HepG2 (cell line): ENCODE results near the gene OMA1. TPM values are rescaled to one million over a fixed set of nuclear protein-coding genes. Genes with fewer than 3 reads are reported as not detected.

ENCODE experiments used
- ATAC-seq: fragments of 200-7000 bp; cut with Tn5 transposase; 3 replicates; pipeline ENCODE4 v1.9.1; 2020; ENCODE audit warnings: mild to moderate bottlenecking, moderate library complexity
- BruUV-seq: library from RNA; stranded (reverse); fragments of 400-500 nt; replicated peaks from 2 replicates; lab custom pipeline; 2021; lab: Mats Ljungman, UMichigan
- CTCF ChIA-PET: fragments of 300-600 bp; formaldehyde crosslinking; extraction: SDS; loops from one replicate; lab custom pipeline; 2021; ENCODE audit warnings: low total read pairs, inconsistent platforms, low intra/inter-chr PET ratio; lab: Yijun Ruan, JAX
- POLR2A ChIA-PET: fragments of 350-600 bp; sonication (Branson Sonifier 250); formaldehyde crosslinking; loops from one replicate; lab custom pipeline; 2020; ENCODE audit warnings: antibody characterized with exemption, inconsistent platforms; lab: Yijun Ruan, JAX
- DNase-seq: peaks from one replicate; pipeline ENCODE4 v3.0.0-alpha.2; 2015; ENCODE audit warnings: low spot score
- FAIRE-seq: peaks from 3 replicates; lab custom pipeline; 2011; peaks lifted over from hg19 to GRCh38; lab: Jason Lieb, UNC
- H2AFZ ChIP-seq: one replicate; pipeline ENCODE4 v1.6.1; 2011; ENCODE audit warnings: low read length, inconsistent platforms
- H3K27ac ChIP-seq: fragments of 300-600 bp; 3 replicates; pipeline ENCODE4 v1.8.0; 2011; ENCODE audit warnings: mixed run types, mild to moderate bottlenecking, mixed read lengths, low read length, inconsistent platforms; ENCODE audit not compliant: insufficient read depth; ENCODE audit errors: extremely low read length
- H3K27me3 ChIP-seq, 2 experiments: fragments of 200-600 bp in 1 of 2; 2 replicates in 1 of 2; 3 replicates in 1 of 2; pipeline versions ENCODE4 v1.6.0 to v1.8.0; 2011; ENCODE audit warnings: low read length in 2 of 2, mild to moderate bottlenecking in 2 of 2, moderate library complexity in 2 of 2, inconsistent platforms in 1 of 2; ENCODE audit not compliant: insufficient read depth in 2 of 2, control insufficient read depth in 1 of 2
- H3K36me3 ChIP-seq, 2 experiments: fragments of 200-600 bp in 1 of 2; replicated peaks in 1 of 2; 2 replicates in 1 of 2; 3 replicates in 1 of 2; pipeline versions ENCODE4 v1.5.1 to v1.8.0; 2011; ENCODE audit warnings: low read length in 2 of 2, inconsistent platforms in 1 of 2; ENCODE audit not compliant: insufficient read depth in 2 of 2, control insufficient read depth in 1 of 2
- H3K4me1 ChIP-seq: 2 replicates; pipeline ENCODE4 v1.5.1; 2012; ENCODE audit warnings: low read length, inconsistent platforms; ENCODE audit not compliant: insufficient read depth
- H3K4me2 ChIP-seq: 2 replicates; pipeline ENCODE4 v1.6.0; 2011; ENCODE audit warnings: low read depth, low read length, inconsistent platforms
- H3K4me3 ChIP-seq, 3 experiments: fragments of 200-600 bp in 1 of 3; sonication (generic), shearing (Covaris generic) in 1 of 3; replicated peaks in 1 of 3; 2 replicates each; pipeline ENCODE4 v1.5.1; 2011 to 2016; ENCODE audit warnings: low read length in 3 of 3, inconsistent platforms in 2 of 3, low read depth in 2 of 3, mild to moderate bottlenecking in 2 of 3, control low read depth in 1 of 3, mixed read lengths in 1 of 3; ENCODE audit not compliant: insufficient read depth in 1 of 3
- H3K79me2 ChIP-seq: one replicate; pipeline ENCODE4 v1.6.1; 2011; ENCODE audit warnings: low read length, inconsistent platforms; ENCODE audit not compliant: insufficient read depth
- H3K9ac ChIP-seq: 2 replicates; pipeline ENCODE4 v1.6.0; 2011; ENCODE audit warnings: mild to moderate bottlenecking, low read depth, low read length, inconsistent platforms; ENCODE audit not compliant: insufficient read depth
- H3K9me3 ChIP-seq: 2 replicates; pipeline ENCODE4 v1.5.1; 2012; ENCODE audit warnings: mild to moderate bottlenecking, low read length
- H4K20me1 ChIP-seq: 2 replicates; pipeline ENCODE4 v1.6.0; 2011; ENCODE audit warnings: inconsistent platforms, mild to moderate bottlenecking, low read length, moderate library complexity; ENCODE audit not compliant: insufficient read depth
- MIER2 ChIP-seq: IDR thresholded peaks from 2 replicates; pipeline ENCODE4 v1.6.1; 2016; ENCODE audit warnings: missing biosample characterization, missing genetic modification reagents
- REST ChIP-seq, 2 experiments: IDR thresholded peaks; 2 replicates each; pipeline ENCODE4 v1.6.1; 2011 to 2012; ENCODE audit warnings: low read length in 2 of 2, borderline replicate concordance in 1 of 2, low read depth in 1 of 2, mild to moderate bottlenecking in 1 of 2, moderate library complexity in 1 of 2
- ZHX2 ChIP-seq, 2 experiments: sonication (generic) in 1 of 2; formaldehyde crosslinking in 1 of 2; IDR thresholded peaks; 2 replicates each; pipeline versions ENCODE4 v1.6.1 to v1.9.0; 2014 to 2022; ENCODE audit warnings: antibody characterized with exemption in 1 of 2, borderline replicate concordance in 1 of 2, inconsistent platforms in 1 of 2, low read depth in 1 of 2, missing genetic modification reagents in 1 of 2
- WGBS: methylation state at CpG from one replicate; pipeline ENCODE4 v1.1.6; 2017; ENCODE audit warnings: low lambda C conversion rate; 5-methylcytosine and 5-hydroxymethylcytosine counted together
- in situ Hi-C: cut with HindIII; loops from 2 replicates; pipeline ENCODE4 v1.10.0; 2017; ENCODE audit warnings: low pct_unique_long_range_greater_than_20kb; ENCODE audit not compliant: extremely low pct_ligation_motif_present
- intact Hi-C: fragments of 100-400 bp; cut with micrococcal nuclease; formaldehyde crosslinking; loops from one replicate; pipeline ENCODE4 v1.10.0; 2022; ENCODE audit not compliant: unreplicated experiment
- polyA plus RNA-seq, 8 experiments: library from polyadenylated mRNA; depleted of rRNA in 3 of 8; stranded (reverse) in 7 of 8; unstranded in 1 of 8; fragments of >200 nt; fragmentation: Illumina TruSeq in 4 of 8; extraction: Trizol in 4 of 8; gene quantifications; 2 replicates each; pipeline versions ENCODE4 v1.2.1 to v1.2.3, GENCODE V29; 2011 to 2016; ENCODE audit warnings: low read depth in 4 of 8, missing spikeins in 1 of 8, mixed read lengths in 1 of 8; ENCODE audit not compliant: insufficient read depth in 1 of 8
- total RNA-seq, 5 experiments: library from RNA; depleted of rRNA; stranded (reverse); fragments of >200 nt; fragmentation: Illumina TruSeq; extraction: Trizol; gene quantifications; 2 replicates each; pipeline ENCODE4 v1.2.3, GENCODE V29; 2016; ENCODE audit warnings: low read depth in 1 of 5

Gene OMA1
- total and polyA plus RNA-seq, 2 of the 13 experiments (the other 11 are each of a cell fraction or from before 2014, with no cell fraction given) = 7.0 to 26.9 TPM

- no peak overlapping the region for H3K4me2 ChIP-seq
- CTCF ChIA-PET = no interaction called here
- no peak for TF ChIP-seq ZHX2 (IDR thresholded peaks at IDR 0.05; ENCODE audit: low read depth)
- no peak for TF ChIP-seq ZHX2 (CRISPR knock-in tag; IDR thresholded peaks at IDR 0.05; ENCODE audit: borderline replicate concordance)
- TF ChIP-seq REST (IDR thresholded peaks at IDR 0.05; ENCODE audit: borderline replicate concordance in 1 of 2, low read depth in 1 of 2, low read length in 2 of 2) = peak; percentile 61 to 94
- TF ChIP-seq MIER2 (CRISPR knock-in tag) = peak; percentile 94
- TF ChIP-seq, all 625 proteins: peak for 2
- ATAC-seq = no peak
- Histone ChIP-seq H3K4me1 (peaks cover 15% of the 10 kb centered on the region), H2AFZ (no peak overlapping the region), H3K36me3 (no peaks in the 10 kb centered on the region), H3K4me3 (no peak overlapping the region), H3K27ac (no peak overlapping the region), H3K9me3 (no peaks in the 10 kb centered on the region), H3K79me2 (no peaks in the 10 kb centered on the region), H3K27me3 (no peaks in the 10 kb centered on the region), H3K9ac (no peak overlapping the region), H4K20me1 (no peaks in the 10 kb centered on the region; the same call in 1 of the 2 replicates)
- WGBS = 36% methylated on average over 2 of the region's 2 CpGs
- in situ Hi-C loops (no loop called here), intact Hi-C loops (no loop called here)
- no TSS peak for BruUV-seq
- POLR2A ChIA-PET = no interaction called here
- no peak for DNase-seq
- FAIRE-seq = no peak
Observed at GRCh38 chr1:58460469-58460868, 86.1 kb downstream of the OMA1 start.
